HG03103 (cell line): ENCODE data around the gene RFC5.
"Not testable (repeated sequence)": the region's sequence is repeated elsewhere in the genome, so short reads cannot be mapped to it uniquely, and the experiment has no call there.

Source experiments
- ATAC-seq: cut with Tn5 transposase; IDR thresholded peaks from one replicate; pipeline ENCODE4 v1.9.1; 2021; ENCODE audit warnings: low read depth; ENCODE audit not compliant: unreplicated experiment

RFC5 gene

GRCh38 chr12:118013283-118013682 is 3.2 kb upstream of the RFC5 start:
- no peak for ATAC-seq

GRCh38 chr12:118015306-118015705 is 1.2 kb upstream of the RFC5 start:
- no peak for ATAC-seq

- no peak for ATAC-seq
Observed at GRCh38 chr12:118015944-118016343, 559 bp upstream of the RFC5 start.

- ATAC-seq: no peak
Observed at GRCh38 chr12:118017926-118018325, 1.4 kb downstream of the RFC5 start.

GRCh38 chr12:118020036-118020435 is 3.5 kb downstream of the RFC5 start:
- ATAC-seq: no peak

- ATAC-seq: not testable (repeated sequence)
Observed at GRCh38 chr12:118022097-118022727, 5.7 kb downstream of the RFC5 start.

GRCh38 chr12:118022728-118023109 is 6.2 kb downstream of the RFC5 start:
- ATAC-seq: no peak

GRCh38 chr12:118023301-118023860 is 6.9 kb downstream of the RFC5 start:
- no peak for ATAC-seq

GRCh38 chr12:118025168-118025567 is 8.7 kb downstream of the RFC5 start:
- no peak for ATAC-seq

GRCh38 chr12:118029166-118029565 is 12.7 kb downstream of the RFC5 start:
- ATAC-seq: no peak

- ATAC-seq: no peak
Observed at GRCh38 chr12:118032188-118032587, 15.7 kb downstream of the RFC5 start.

- no peak for ATAC-seq
Observed at GRCh38 chr12:118033323-118033722, 16.8 kb downstream of the RFC5 start.

GRCh38 chr12:118033902-118034301 is 17.4 kb downstream of the RFC5 start:
- no peak for ATAC-seq

- ATAC-seq: no peak
Observed at GRCh38 chr12:118034429-118035189, 18.1 kb downstream of the RFC5 start.

- ATAC-seq: peak; percentile 70
Observed at GRCh38 chr12:118035190-118036041, 18.9 kb downstream of the RFC5 start.

- no peak for ATAC-seq
Observed at GRCh38 chr12:118036672-118037411, 20.3 kb downstream of the RFC5 start.

- no peak for ATAC-seq
Observed at GRCh38 chr12:118038137-118038536, 21.6 kb downstream of the RFC5 start.

GRCh38 chr12:118042091-118042490 is 25.6 kb downstream of the RFC5 start:
- ATAC-seq: no peak

- no peak for ATAC-seq
Observed at GRCh38 chr12:118044075-118044474, 27.6 kb downstream of the RFC5 start.

- ATAC-seq: no peak
Observed at GRCh38 chr12:118044577-118044976, 28.1 kb downstream of the RFC5 start.
